ENCODE measurements around the gene TMEM101.
"Not testable (repeated sequence)": the region's sequence is repeated elsewhere in the genome, so short reads cannot be mapped to it uniquely, and the experiment has no call there.

Gene TMEM101

GRCh38 chr17:44014437-44015172, at the start of gene TMEM101:
TMEM101 (minus strand) TSS chr17:44014963; CDS start chr17:44014952, 11 bp downstream.
- peak; percentile 95 for DNase-seq (ENCODE audit: extremely low spot score, insufficient read length, low read depth)
- peak; percentile 83 for FAIRE-seq

- no peak for DNase-seq (ENCODE audit: extremely low spot score, insufficient read length, low read depth)
- no peak for FAIRE-seq
These were observed 49.2 kb upstream of the TMEM101 start for GRCh38 chr17:44063704-44064639.

- no peak for FAIRE-seq
- no peak for DNase-seq (ENCODE audit: extremely low spot score, insufficient read length, low read depth)
These were observed 48.1 kb upstream of the TMEM101 start for GRCh38 chr17:44062871-44063270.

GRCh38 chr17:44061446-44061845, 46.7 kb upstream of the TMEM101 start:
- FAIRE-seq: no peak
- DNase-seq (ENCODE audit: extremely low spot score, insufficient read length, low read depth): no peak

- FAIRE-seq (no peak), DNase-seq (ENCODE audit: extremely low spot score, insufficient read length, low read depth) (no peak)
These were observed 44.5 kb upstream of the TMEM101 start for GRCh38 chr17:44059101-44059892.

GRCh38 chr17:44053125-44053872, 38.5 kb upstream of the TMEM101 start:
- no peak for FAIRE-seq
- no peak for DNase-seq (ENCODE audit: extremely low spot score, insufficient read length, low read depth)

GRCh38 chr17:44049294-44050060, 34.7 kb upstream of the TMEM101 start:
- DNase-seq (ENCODE audit: extremely low spot score, insufficient read length, low read depth) (no peak), FAIRE-seq (no peak)

- not testable (repeated sequence) for FAIRE-seq; DNase-seq (ENCODE audit: extremely low spot score, insufficient read length, low read depth)
These were observed 32.1 kb upstream of the TMEM101 start for GRCh38 chr17:44046893-44047292.

GRCh38 chr17:44045486-44045885, 30.7 kb upstream of the TMEM101 start:
- FAIRE-seq (no peak), DNase-seq (ENCODE audit: extremely low spot score, insufficient read length, low read depth) (no peak)

GRCh38 chr17:44044071-44044470, 29.3 kb upstream of the TMEM101 start:
- no peak for FAIRE-seq
- no peak for DNase-seq (ENCODE audit: extremely low spot score, insufficient read length, low read depth)

- no peak for DNase-seq (ENCODE audit: extremely low spot score, insufficient read length, low read depth)
- no peak for FAIRE-seq
These were observed 28.5 kb upstream of the TMEM101 start for GRCh38 chr17:44043272-44043696.

- DNase-seq (ENCODE audit: extremely low spot score, insufficient read length, low read depth) (no peak), FAIRE-seq (no peak)
These were observed 25.3 kb upstream of the TMEM101 start for GRCh38 chr17:44039829-44040635.

GRCh38 chr17:44038604-44039011, 23.8 kb upstream of the TMEM101 start:
- FAIRE-seq (no peak), DNase-seq (ENCODE audit: extremely low spot score, insufficient read length, low read depth) (no peak)

GRCh38 chr17:44037471-44037870, 22.7 kb upstream of the TMEM101 start:
- no peak for FAIRE-seq
- no peak for DNase-seq (ENCODE audit: extremely low spot score, insufficient read length, low read depth)

GRCh38 chr17:44034688-44035087, 19.9 kb upstream of the TMEM101 start:
- FAIRE-seq; DNase-seq (ENCODE audit: extremely low spot score, insufficient read length, low read depth): not testable (repeated sequence)

GRCh38 chr17:44033861-44034408, 19.2 kb upstream of the TMEM101 start:
- DNase-seq (ENCODE audit: extremely low spot score, insufficient read length, low read depth): no peak
- FAIRE-seq: no peak

- FAIRE-seq: no peak
- no peak for DNase-seq (ENCODE audit: extremely low spot score, insufficient read length, low read depth)
These were observed 15.7 kb upstream of the TMEM101 start for GRCh38 chr17:44030482-44030881.

GRCh38 chr17:44029736-44030135, 15.0 kb upstream of the TMEM101 start:
- no peak for FAIRE-seq
- DNase-seq (ENCODE audit: extremely low spot score, insufficient read length, low read depth): no peak
